BJ (cell line): ENCODE results near the gene RAI14. TPM values are rescaled to one million over a fixed set of nuclear protein-coding genes. Genes with fewer than 3 reads are reported as not detected.

ENCODE experiments used
- CTCF ChIA-PET: fragments of 350-600 bp; formaldehyde crosslinking; extraction: SDS; loops from one replicate; lab custom pipeline; 2021; ENCODE audit warnings: antibody characterized with exemption, inconsistent platforms; lab: Yijun Ruan, JAX
- POLR2A ChIA-PET: fragments of 300-600 bp; sonication (Branson Sonifier 250); formaldehyde crosslinking; extraction: SDS; loops from one replicate; lab custom pipeline; 2021; ENCODE audit warnings: antibody characterized with exemption; lab: Charles Lee
- DNase-seq: peaks from one replicate; pipeline ENCODE4 v3.0.0-alpha.2; 2011; ENCODE audit warnings: low read depth
- H3K27me3 ChIP-seq: 2 replicates; pipeline ENCODE4 v1.6.0; 2011; ENCODE audit warnings: low read length; ENCODE audit not compliant: control insufficient read depth, insufficient read depth
- H3K36me3 ChIP-seq: 2 replicates; pipeline ENCODE4 v1.5.1; 2011; ENCODE audit warnings: low read length; ENCODE audit not compliant: control insufficient read depth, insufficient read depth
- H3K4me3 ChIP-seq: 2 replicates; pipeline ENCODE4 v1.5.1; 2011; ENCODE audit warnings: low read depth, mild to moderate bottlenecking, control low read depth, low read length
- polyA plus RNA-seq: library from polyadenylated mRNA; depleted of rRNA; stranded (reverse); fragments of >200 nt; gene quantifications from 2 replicates; pipeline ENCODE4 v1.2.3, GENCODE V29; 2011; rRNA removed
- TF ChIP-seq, protein P1 (sequence below): IDR thresholded peaks from 2 replicates; pipeline ENCODE4 v1.5.1; 2011; ENCODE audit warnings: low read depth, mild to moderate bottlenecking, control low read depth, inconsistent platforms, low read length, moderate library complexity; ENCODE audit not compliant: insufficient read depth

Gene RAI14
- polyA plus RNA-seq, 1 experiment, result 183 TPM

DNA sequence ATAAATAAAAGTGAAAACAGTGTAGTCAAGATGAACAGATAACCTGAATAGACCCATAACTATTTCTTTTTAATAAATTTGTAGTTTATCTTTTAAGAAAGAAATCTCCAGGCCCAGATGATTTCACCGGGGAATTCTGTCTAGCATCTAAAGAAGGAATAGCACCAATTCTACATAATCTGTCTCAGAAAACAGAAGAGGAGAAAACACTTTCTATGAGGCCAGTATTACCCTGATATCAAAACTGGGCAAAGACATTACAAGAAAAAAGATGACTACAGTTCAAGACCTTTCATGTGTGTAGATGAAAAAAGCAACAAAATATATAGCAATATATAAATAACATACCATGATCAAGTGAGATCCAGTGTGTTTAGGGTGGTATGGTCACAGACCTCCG, 214.3 kb downstream of the RAI14 start:
- POLR2A ChIA-PET, result no interaction called here
- CTCF ChIA-PET, result interaction anchor here (1.6 kb wide), 1 partner anchor 36 kb away, joined by 4 read pairs; no protein-coding TSS in a partner anchor
- Histone ChIP-seq H3K4me3 (no peak overlapping the region), H3K27me3 (no peaks in the 10 kb centered on the region; the same call in 1 of the 2 replicates), H3K36me3 (no peaks in the 10 kb centered on the region)
- DNase-seq, result no peak
- TF ChIP-seq, protein P1, sequence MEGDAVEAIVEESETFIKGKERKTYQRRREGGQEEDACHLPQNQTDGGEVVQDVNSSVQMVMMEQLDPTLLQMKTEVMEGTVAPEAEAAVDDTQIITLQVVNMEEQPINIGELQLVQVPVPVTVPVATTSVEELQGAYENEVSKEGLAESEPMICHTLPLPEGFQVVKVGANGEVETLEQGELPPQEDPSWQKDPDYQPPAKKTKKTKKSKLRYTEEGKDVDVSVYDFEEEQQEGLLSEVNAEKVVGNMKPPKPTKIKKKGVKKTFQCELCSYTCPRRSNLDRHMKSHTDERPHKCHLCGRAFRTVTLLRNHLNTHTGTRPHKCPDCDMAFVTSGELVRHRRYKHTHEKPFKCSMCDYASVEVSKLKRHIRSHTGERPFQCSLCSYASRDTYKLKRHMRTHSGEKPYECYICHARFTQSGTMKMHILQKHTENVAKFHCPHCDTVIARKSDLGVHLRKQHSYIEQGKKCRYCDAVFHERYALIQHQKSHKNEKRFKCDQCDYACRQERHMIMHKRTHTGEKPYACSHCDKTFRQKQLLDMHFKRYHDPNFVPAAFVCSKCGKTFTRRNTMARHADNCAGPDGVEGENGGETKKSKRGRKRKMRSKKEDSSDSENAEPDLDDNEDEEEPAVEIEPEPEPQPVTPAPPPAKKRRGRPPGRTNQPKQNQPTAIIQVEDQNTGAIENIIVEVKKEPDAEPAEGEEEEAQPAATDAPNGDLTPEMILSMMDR, result no peak

DNA sequence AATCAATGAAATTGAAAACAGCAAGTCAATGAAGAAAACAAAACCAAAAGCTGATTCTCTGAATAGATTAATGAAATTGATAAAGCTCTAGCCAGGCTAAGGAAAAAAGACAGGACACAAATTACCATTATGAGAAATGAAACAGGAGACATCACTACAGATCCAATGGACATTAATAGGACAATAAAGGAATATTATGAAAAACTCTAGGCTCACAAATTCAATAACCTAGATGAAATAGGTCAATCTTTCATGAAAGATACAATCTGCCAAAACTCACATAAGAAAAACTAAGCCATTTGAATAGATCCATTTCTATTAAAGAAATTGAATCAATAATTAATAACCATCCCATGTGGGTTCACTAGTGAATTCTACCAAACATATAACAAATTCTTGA, 220.1 kb downstream of the RAI14 start:
- no peak for DNase-seq
- Histone ChIP-seq H3K27me3 (no peaks in the 10 kb centered on the region), H3K4me3 (no peak overlapping the region), H3K36me3 (no peaks in the 10 kb centered on the region)
- CTCF ChIA-PET, result no interaction called here
- TF ChIP-seq, protein P1, result no peak
- POLR2A ChIA-PET, result no interaction called here

DNA sequence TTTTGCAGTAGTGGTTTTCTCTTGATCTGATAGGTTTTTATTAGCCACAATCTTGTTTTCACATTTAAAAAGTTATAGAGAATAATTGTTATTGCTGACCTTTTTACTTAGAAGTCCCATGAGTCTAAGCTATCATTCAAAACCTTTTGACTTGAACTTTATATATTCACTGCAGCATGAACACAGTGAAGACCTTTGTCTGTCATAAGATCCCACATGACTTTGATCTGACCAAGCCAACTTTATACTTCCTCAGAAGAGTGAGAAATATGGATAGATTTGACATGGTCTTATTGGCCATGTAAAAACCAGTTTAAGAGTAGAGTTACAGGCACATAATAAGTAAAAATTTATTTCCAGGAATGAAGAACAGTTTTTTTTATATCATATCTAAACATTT, 225.1 kb downstream of the RAI14 start:
- TF ChIP-seq, protein P1, result no peak
- Histone ChIP-seq H3K27me3 (no peaks in the 10 kb centered on the region; the same call in 1 of the 2 replicates), H3K4me3 (no peak overlapping the region), H3K36me3 (no peaks in the 10 kb centered on the region)
- ChIA-PET CTCF (interaction anchor here (0.7 kb wide), 1 partner anchor 9 kb away, joined by 3 read pairs; no protein-coding TSS in a partner anchor), POLR2A (interaction anchor here (0.6 kb wide), 1 partner anchor 19 kb away, joined by 3 read pairs; no protein-coding TSS in a partner anchor)
- no peak for DNase-seq

Other genes with a start within 250 kb of the RAI14 start
- gene TTC23L, start 182.8 kb downstream of the RAI14 start, polyA plus RNA-seq, result 0.26 TPM in 1 of 2 replicates, not detected in the other